Measurements from ENCODE around the gene TBC1D26.
"Not testable (repeated sequence)": the region's sequence is repeated elsewhere in the genome, so short reads cannot be mapped to it uniquely, and the experiment has no call there.

The TBC1D26 gene
- 0 to 0.10 reads per million in 2 donors for total RNA-seq

GRCh38 chr17:15731900-15732299 is at the start of gene TBC1D26:
Gene TBC1D26, plus strand, starts transcription at chr17:15732283. Its CDS starts 3,066 bp downstream, at chr17:15735349.
- not testable (repeated sequence) for DNase-seq

- DNase-seq = not testable (repeated sequence)
Measured at GRCh38 chr17:15683135-15683534, 48.9 kb upstream of the TBC1D26 start.

- DNase-seq = peak; percentile 58
Measured at GRCh38 chr17:15683824-15684478, 48.1 kb upstream of the TBC1D26 start, which contains the start of gene TRIM16. Gene TRIM16, minus strand, starts transcription at chr17:15684311. Its CDS starts 32,702 bp downstream, at chr17:15651609.

- not testable (repeated sequence) for DNase-seq
Measured at GRCh38 chr17:15687494-15687893, 44.6 kb upstream of the TBC1D26 start.

- DNase-seq = not testable (repeated sequence)
Measured at GRCh38 chr17:15698967-15699366, 33.1 kb upstream of the TBC1D26 start.

- DNase-seq = peak; percentile 80
Measured at GRCh38 chr17:15699413-15699924, 32.6 kb upstream of the TBC1D26 start, which contains the start of gene ZNF286A. Gene ZNF286A, plus strand, starts transcription at chr17:15699752. Its CDS starts 578 bp downstream, at chr17:15700330.

GRCh38 chr17:15699937-15700336 is 32.1 kb upstream of the TBC1D26 start:
- not testable (repeated sequence) for DNase-seq

- DNase-seq = not testable (repeated sequence)
Measured at GRCh38 chr17:15704239-15704638, 27.8 kb upstream of the TBC1D26 start.

GRCh38 chr17:15704813-15705212 is 27.3 kb upstream of the TBC1D26 start:
- not testable (repeated sequence) for DNase-seq

GRCh38 chr17:15708879-15709278 is 23.2 kb upstream of the TBC1D26 start:
- DNase-seq = not testable (repeated sequence)

- DNase-seq = not testable (repeated sequence)
Measured at GRCh38 chr17:15716601-15717563, 15.2 kb upstream of the TBC1D26 start.

GRCh38 chr17:15730535-15730934 is 1.5 kb upstream of the TBC1D26 start:
- DNase-seq = not testable (repeated sequence)

- not testable (repeated sequence) for DNase-seq
Measured at GRCh38 chr17:15733174-15733789, 1.2 kb downstream of the TBC1D26 start.

- not testable (repeated sequence) for DNase-seq
Measured at GRCh38 chr17:15736578-15736977, 4.5 kb downstream of the TBC1D26 start.

GRCh38 chr17:15738066-15738465 is 6.0 kb downstream of the TBC1D26 start:
- no peak for DNase-seq

GRCh38 chr17:15739259-15739658 is 7.2 kb downstream of the TBC1D26 start:
- not testable (repeated sequence) for DNase-seq

- not testable (repeated sequence) for DNase-seq
Measured at GRCh38 chr17:15740041-15740440, 8.0 kb downstream of the TBC1D26 start.

GRCh38 chr17:15740570-15741120 is 8.6 kb downstream of the TBC1D26 start:
- DNase-seq = no peak

GRCh38 chr17:15741624-15742023 is 9.5 kb downstream of the TBC1D26 start:
- DNase-seq = no peak

- DNase-seq = no peak
Measured at GRCh38 chr17:15742051-15742795, 10.1 kb downstream of the TBC1D26 start.

- no peak for DNase-seq
Measured at GRCh38 chr17:15742921-15743320, 10.8 kb downstream of the TBC1D26 start.

Data from activated gamma-delta T cell (primary cell).